OCI-LY3 (cell line): ENCODE results near the gene TBL3.

Experiments
- H2AFZ ChIP-seq: fragments of 200-600, 300-600 bp; shearing (Covaris generic); 2 replicates; pipeline ENCODE4 v1.6.0; 2014; ENCODE audit warnings: antibody characterized with exemption, low read depth, low read length
- H3K27ac ChIP-seq: fragments of 200-600, 300-600 bp; sonication (generic); 2 replicates; pipeline ENCODE4 v1.5.1; 2014; ENCODE audit warnings: mild to moderate bottlenecking, low read length, moderate library complexity, mixed read lengths
- H3K27me3 ChIP-seq: fragments of 200-600, 300-600 bp; sonication (generic); 2 replicates; pipeline ENCODE4 v1.6.1; 2014; ENCODE audit warnings: low read depth, low read length, mixed read lengths
- H3K36me3 ChIP-seq: fragments of 200-600, 300-600 bp; sonication (generic); replicated peaks from 2 replicates; pipeline ENCODE3; 2014; ENCODE audit warnings: low read depth, low read length, mixed read lengths
- H3K4me1 ChIP-seq: fragments of 300-600, 200-600 bp; sonication (generic); 2 replicates; pipeline ENCODE4 v1.6.1; 2014; ENCODE audit warnings: low read length, mixed read lengths
- H3K4me2 ChIP-seq: fragments of 200-600, 300-600 bp; sonication (generic); 2 replicates; pipeline ENCODE4 v1.6.1; 2014; ENCODE audit warnings: low read length, mixed read lengths
- H3K4me3 ChIP-seq: fragments of 300-600, 200-600 bp; sonication (generic); 2 replicates; pipeline ENCODE4 v1.5.1; 2014; ENCODE audit warnings: antibody characterized with exemption, mild to moderate bottlenecking, low read length, moderate library complexity
- H3K79me2 ChIP-seq: fragments of 300-600, 200-600 bp; shearing (Covaris generic); 2 replicates; pipeline ENCODE4 v1.6.1; 2014; ENCODE audit warnings: mild to moderate bottlenecking, low read length, mixed read lengths
- H3K9ac ChIP-seq: fragments of 300-600, 200-600 bp; shearing (Covaris generic); 2 replicates; pipeline ENCODE4 v1.6.0; 2014; ENCODE audit warnings: mild to moderate bottlenecking, low read length, moderate library complexity
- H3K9me3 ChIP-seq: fragments of 200-600, 300-600 bp; shearing (Covaris generic); 2 replicates; pipeline ENCODE4 v1.6.1; 2014; ENCODE audit warnings: low read length, mixed read lengths; ENCODE audit not compliant: insufficient read depth
- H4K20me1 ChIP-seq: fragments of 200-600, 300-600 bp; sonication (generic); 2 replicates; pipeline ENCODE4 v1.6.1; 2016; ENCODE audit warnings: low read length, mixed read lengths; ENCODE audit not compliant: insufficient read depth
- CTCF ChIP-seq: fragments of 200-600, 300-600 bp; sonication (generic); IDR thresholded peaks from 2 replicates; pipeline ENCODE4 v1.5.1; 2014; ENCODE audit warnings: antibody characterized with exemption, low read length, low read depth
- EZH2phosphoT487 ChIP-seq: fragments of 200-600 bp; shearing (Covaris generic); IDR thresholded peaks from 2 replicates; pipeline ENCODE4 v1.6.1; 2018; ENCODE audit warnings: antibody characterized with exemption, mixed run types, low read depth

Gene TBL3

DNA sequence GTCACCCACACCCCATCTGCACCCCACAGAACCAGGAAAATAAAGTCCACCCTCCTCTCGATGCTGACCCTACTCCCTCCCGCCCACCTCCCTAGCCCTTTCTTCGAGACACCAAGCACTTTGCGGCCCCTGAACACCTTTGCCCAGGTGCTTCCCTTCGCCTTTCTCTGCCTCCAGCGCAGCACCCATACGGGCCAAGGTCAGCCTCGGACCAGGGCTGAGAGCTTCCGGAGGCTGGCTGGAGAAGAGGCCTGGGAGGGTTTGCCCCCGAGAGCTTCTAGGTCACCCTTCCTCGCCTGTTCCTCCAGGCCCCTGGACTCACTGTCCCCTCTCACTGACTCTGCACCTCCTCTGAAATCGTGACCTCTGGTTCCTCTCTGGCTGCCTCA lies 52.2 kb downstream of the TBL3 start:
- peaks cover 10% of the 10 kb centered on the region; the same call in 1 of the 2 replicates for H3K4me1 ChIP-seq
- H3K9me3 ChIP-seq: no peaks in the 10 kb centered on the region
- H3K4me2 ChIP-seq: peak overlapping the region; percentile 93; the same call in 1 of the 2 replicates
- no peaks in the 10 kb centered on the region for H3K79me2 ChIP-seq
- H2AFZ ChIP-seq: no peak overlapping the region
- no peaks in the 10 kb centered on the region for H3K36me3 ChIP-seq
- H3K4me3 ChIP-seq: no peak overlapping the region
- peaks cover 28% of the 10 kb centered on the region for H3K27me3 ChIP-seq
- TF ChIP-seq EZH2phosphoT487 (no peak), CTCF (no peak)
- H4K20me1 ChIP-seq: no peaks in the 10 kb centered on the region
- H3K27ac ChIP-seq: no peak overlapping the region
- no peak overlapping the region for H3K9ac ChIP-seq

DNA sequence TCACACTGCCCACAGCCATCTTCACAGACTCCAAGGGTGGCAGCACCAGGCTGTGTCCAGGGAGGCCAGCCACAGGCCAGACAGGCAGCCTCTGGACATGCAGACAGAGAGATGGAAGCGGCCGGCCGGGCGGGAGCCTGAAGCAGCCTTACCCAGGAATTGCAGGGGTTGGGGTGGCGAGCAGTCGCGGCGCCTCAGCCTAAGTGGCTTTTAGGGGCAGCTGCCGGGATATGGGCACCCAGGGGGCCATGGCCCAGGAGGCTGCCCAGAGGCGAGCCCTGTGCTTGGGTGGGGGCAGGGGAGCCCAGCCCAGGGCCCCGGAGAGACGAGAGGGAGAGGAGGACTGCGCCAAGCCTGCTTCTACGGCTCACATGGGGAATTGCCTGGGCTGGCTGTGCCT lies 53.4 kb downstream of the TBL3 start:
- H4K20me1 ChIP-seq: no peaks in the 10 kb centered on the region
- no peak overlapping the region for H3K9ac ChIP-seq
- TF ChIP-seq CTCF: no peak
- no peak for TF ChIP-seq EZH2phosphoT487
- peaks cover 10% of the 10 kb centered on the region; the same call in 1 of the 2 replicates for H3K4me1 ChIP-seq
- H3K4me3 ChIP-seq: no peak overlapping the region
- no peaks in the 10 kb centered on the region for H3K79me2 ChIP-seq
- peaks cover 28% of the 10 kb centered on the region for H3K27me3 ChIP-seq
- H3K4me2 ChIP-seq: no peak overlapping the region
- no peak overlapping the region for H2AFZ ChIP-seq
- H3K9me3 ChIP-seq: no peaks in the 10 kb centered on the region
- no peak overlapping the region for H3K27ac ChIP-seq
- no peaks in the 10 kb centered on the region for H3K36me3 ChIP-seq

DNA sequence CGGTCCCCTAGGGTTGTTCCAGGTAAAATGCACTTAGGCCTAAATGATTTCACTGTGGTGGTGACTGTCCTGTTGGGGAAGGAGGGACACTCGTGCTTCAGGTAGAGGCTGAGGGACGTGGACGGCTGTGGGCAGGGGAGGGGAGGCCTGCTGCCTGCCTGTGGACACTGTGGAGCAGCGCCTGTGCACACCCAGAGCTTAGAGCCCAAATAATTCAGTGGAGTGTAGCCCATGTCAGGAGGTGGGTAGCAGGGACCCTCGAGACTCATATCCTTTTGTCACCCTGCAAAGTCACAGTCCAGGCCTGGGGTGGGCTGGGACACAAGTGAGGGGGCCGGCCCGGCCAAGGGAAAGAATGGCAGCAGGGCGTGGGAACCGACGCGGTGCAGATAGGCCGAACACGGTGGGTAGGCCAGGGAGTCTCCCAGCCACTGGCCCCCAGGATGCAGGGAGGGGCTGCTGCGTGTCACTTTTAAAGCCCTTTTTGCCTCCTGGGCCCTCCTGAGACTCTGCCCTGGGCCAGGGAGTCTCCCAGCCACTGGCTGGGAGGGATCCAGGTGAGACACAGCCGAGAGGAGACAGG lies 54.1 kb downstream of the TBL3 start:
- Histone ChIP-seq H3K27ac (no peak overlapping the region), H2AFZ (no peak overlapping the region), H4K20me1 (no peaks in the 10 kb centered on the region), H3K27me3 (peaks cover 28% of the 10 kb centered on the region), H3K4me3 (no peak overlapping the region; the same call in 1 of the 2 replicates), H3K9me3 (no peaks in the 10 kb centered on the region), H3K79me2 (no peaks in the 10 kb centered on the region), H3K4me1 (peaks cover 10% of the 10 kb centered on the region; the same call in 1 of the 2 replicates), H3K36me3 (no peaks in the 10 kb centered on the region), H3K4me2 (no peak overlapping the region), H3K9ac (no peak overlapping the region)
- TF ChIP-seq CTCF: no peak
- TF ChIP-seq EZH2phosphoT487: no peak

- Histone ChIP-seq H3K79me2 (no peaks in the 10 kb centered on the region), H2AFZ (no peak within 1 kb of the TSS), H3K9me3 (no peaks in the 10 kb centered on the region), H3K27me3 (peaks cover 28% of the 10 kb centered on the region), H3K4me2 (peak within 1 kb of the TSS; percentile 51), H3K4me1 (peaks cover 10% of the 10 kb centered on the region; the same call in 1 of the 2 replicates), H3K36me3 (no peaks in the 10 kb centered on the region), H3K4me3 (peak within 1 kb of the TSS; percentile 70), H3K27ac (no peak within 1 kb of the TSS), H3K9ac (no peak within 1 kb of the TSS), H4K20me1 (no peaks in the 10 kb centered on the region)
- TF ChIP-seq EZH2phosphoT487 (no peak), CTCF (no peak)
Measured at GRCh38 chr16:2026461-2027023, 54.7 kb downstream of the TBL3 start, which contains the start of gene NHERF2. Gene NHERF2 (plus strand): TSS chr16:2026902. CDS start chr16:2027006, 104 bp downstream.
